ENCODE results near the gene UQCR11.

- no peak for TF ChIP-seq CTCF (IDR thresholded peaks at IDR 0.05)
- TF ChIP-seq EP300 (IDR thresholded peaks at IDR 0.05): no peak
- TF ChIP-seq POLR2A (IDR thresholded peaks at IDR 0.05): peak in 1 of 4 donors; percentile 22
These were observed 13.1 kb downstream of the UQCR11 start for GRCh38 chr19:1592024-1592754.

Measured in stomach (tissue), 4 donors.